Memory B cell (primary cell): Measurements from ENCODE around the gene SUZ12.
"Not testable (repeated sequence)": the region's sequence is repeated elsewhere in the genome, so short reads cannot be mapped to it uniquely, and the experiment has no call there.

Source experiments
- ATAC-seq: fragments of 150-1000 bp; cut with Tn5 transposase; 2 replicates; pipeline ENCODE4 v1.10.0; 2021; ENCODE audit warnings: low read depth, mild to moderate bottlenecking, moderate library complexity
- DNase-seq, 2 donors: peaks; one replicate each; pipeline ENCODE4 v3.0.0; 2022; ENCODE audit warnings: low spot score in 2 of 2
- H3K27ac Mint-ChIP-seq: one replicate; pipeline ENCODE4 v1.8.0; 2022; ENCODE audit warnings: mild to moderate bottlenecking, moderate library complexity, mixed read lengths
- H3K27me3 Mint-ChIP-seq: one replicate; pipeline ENCODE4 v1.8.0; 2022; ENCODE audit warnings: mixed read lengths
- H3K36me3 Mint-ChIP-seq: one replicate; pipeline ENCODE4 v1.8.0; 2022; ENCODE audit warnings: mild to moderate bottlenecking, mixed read lengths
- H3K4me1 Mint-ChIP-seq: one replicate; pipeline ENCODE4 v1.8.0; 2022; ENCODE audit warnings: mixed read lengths
- H3K4me3 Mint-ChIP-seq: one replicate; pipeline ENCODE4 v1.8.0; 2022; ENCODE audit warnings: mild to moderate bottlenecking, moderate library complexity, mixed read lengths
- H3K9me3 Mint-ChIP-seq: one replicate; pipeline ENCODE4 v1.8.0; 2022; ENCODE audit warnings: mixed read lengths

SUZ12 gene

GRCh38 chr17:31997005-31997404 is 60.2 kb downstream of the SUZ12 start:
- no peaks in the 10 kb centered on the region for H3K9me3 Mint-ChIP-seq
- no peaks in the 10 kb centered on the region for H3K27me3 Mint-ChIP-seq
- peaks cover 7% of the 10 kb centered on the region for H3K36me3 Mint-ChIP-seq
- no peak overlapping the region for H3K27ac Mint-ChIP-seq
- ATAC-seq (no peak), DNase-seq (no peak)
- H3K4me3 Mint-ChIP-seq: no peak overlapping the region
- H3K4me1 Mint-ChIP-seq: no peaks in the 10 kb centered on the region

DNA sequence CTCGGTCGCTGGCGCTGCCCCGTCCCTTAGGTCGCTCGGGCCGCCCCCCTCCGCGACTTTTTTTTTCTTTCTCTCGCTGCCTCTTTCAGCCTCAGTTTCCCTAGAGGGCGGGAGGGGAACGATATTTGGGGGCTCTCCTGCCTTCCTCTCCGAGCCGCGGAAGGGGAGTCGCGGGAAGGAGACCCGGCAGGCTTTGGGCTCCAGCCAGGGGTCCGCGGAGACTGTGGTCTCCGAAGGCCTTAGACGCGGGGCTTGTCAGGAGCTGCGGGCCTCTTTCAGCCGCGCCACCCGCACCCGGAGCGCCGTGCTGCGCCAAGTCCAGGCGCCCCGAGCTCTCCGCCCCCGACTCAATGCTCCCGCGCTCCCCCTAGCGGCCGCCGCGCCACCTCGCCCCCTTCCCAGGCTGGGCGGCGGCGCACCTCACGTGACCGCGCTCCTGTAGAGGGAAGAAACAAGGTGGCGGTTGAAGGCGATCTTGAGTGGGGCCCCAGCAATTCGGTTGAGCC is 70.2 kb downstream of the SUZ12 start, which contains the start of gene LRRC37B:
TSS of gene LRRC37B (plus strand) at position 427 of the 506 bp plus-strand sequence. CDS start 14,010 bp downstream, outside the sequence.
- no peaks in the 10 kb centered on the region for H3K36me3 Mint-ChIP-seq
- DNase-seq: peak; percentile 88 to 95
- no peaks in the 10 kb centered on the region for H3K9me3 Mint-ChIP-seq
- peak within 1 kb of the TSS; percentile 86 for H3K27ac Mint-ChIP-seq
- peaks cover 25% of the 10 kb centered on the region for H3K4me1 Mint-ChIP-seq
- peak; percentile 93 for ATAC-seq
- peak within 1 kb of the TSS; percentile 96 for H3K4me3 Mint-ChIP-seq
- no peaks in the 10 kb centered on the region for H3K27me3 Mint-ChIP-seq

- peaks cover 26% of the 10 kb centered on the region for H3K4me1 Mint-ChIP-seq
- no peaks in the 10 kb centered on the region for H3K36me3 Mint-ChIP-seq
- no peaks in the 10 kb centered on the region for H3K9me3 Mint-ChIP-seq
- H3K27ac Mint-ChIP-seq: peak overlapping the region; percentile 86
- DNase-seq (peak; percentile 9 to 36), ATAC-seq (peak; percentile 41)
- no peaks in the 10 kb centered on the region for H3K27me3 Mint-ChIP-seq
- peak overlapping the region; percentile 96 for H3K4me3 Mint-ChIP-seq
Measured at GRCh38 chr17:32007463-32008298, 70.9 kb downstream of the SUZ12 start.

GRCh38 chr17:32009262-32009542 is 72.4 kb downstream of the SUZ12 start:
- Mint-ChIP-seq H3K4me3 (no peak overlapping the region), H3K27ac (no peak overlapping the region), H3K9me3 (no peaks in the 10 kb centered on the region), H3K4me1 (peaks cover 26% of the 10 kb centered on the region), H3K36me3 (no peaks in the 10 kb centered on the region), H3K27me3 (no peaks in the 10 kb centered on the region)
- ATAC-seq (no peak), DNase-seq (no peak)

DNA sequence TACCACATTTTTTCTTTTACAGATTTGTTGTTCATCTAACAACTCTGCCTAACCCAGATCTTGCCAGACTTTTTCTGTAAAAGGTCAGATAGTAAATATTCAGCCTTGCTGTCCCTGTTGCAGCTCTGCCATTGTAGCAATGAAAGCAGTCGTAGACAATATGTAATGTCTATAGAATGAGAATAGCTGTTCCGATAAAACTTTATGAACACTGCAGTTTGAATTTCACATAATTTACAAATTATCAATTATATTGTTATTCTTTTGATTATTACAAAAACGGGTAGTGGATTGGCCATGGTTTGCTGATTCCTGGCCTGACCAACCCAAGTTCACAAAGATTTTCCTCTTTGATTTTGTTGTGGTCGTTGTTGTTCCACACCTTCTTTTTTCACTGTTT is 73.3 kb downstream of the SUZ12 start:
- ATAC-seq: no peak
- Mint-ChIP-seq H3K4me3 (no peak overlapping the region), H3K36me3 (no peaks in the 10 kb centered on the region), H3K27me3 (no peaks in the 10 kb centered on the region), H3K9me3 (no peaks in the 10 kb centered on the region), H3K27ac (no peak overlapping the region), H3K4me1 (peaks cover 26% of the 10 kb centered on the region)
- DNase-seq: no peak

DNA sequence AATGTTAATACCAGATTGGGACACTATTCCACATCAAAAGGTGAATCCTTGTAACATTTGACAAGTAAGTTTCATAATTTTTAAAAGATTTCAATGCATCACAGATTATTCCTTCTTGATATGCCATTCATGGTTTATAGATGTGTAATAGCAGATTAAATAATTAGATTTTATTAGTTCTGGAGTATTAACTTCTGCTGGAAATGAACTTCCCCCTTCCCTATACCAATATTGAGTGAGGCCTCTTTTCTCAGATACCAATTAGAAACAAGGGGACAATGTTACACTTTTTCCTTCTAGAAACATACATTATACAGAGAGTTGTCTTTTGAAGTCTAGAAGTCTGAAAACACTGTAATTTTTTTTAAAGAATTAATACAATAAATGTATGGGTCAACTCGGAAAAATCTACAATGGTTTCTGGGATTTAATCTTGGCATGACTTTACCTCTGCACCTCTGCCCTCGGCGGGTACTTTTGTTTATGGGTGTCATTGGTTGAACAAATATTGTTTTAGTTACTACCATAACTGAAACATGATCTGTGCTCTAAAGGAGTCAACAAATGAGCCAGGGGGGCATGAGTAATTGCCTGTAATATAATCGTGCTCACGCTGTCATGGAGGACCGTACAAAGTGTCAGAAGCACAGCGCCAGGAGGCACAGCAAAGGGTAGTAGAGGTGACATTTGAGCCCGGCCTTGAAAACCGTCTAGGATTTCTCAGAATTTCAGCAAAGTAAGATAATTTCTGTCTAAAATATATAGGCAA is 78.6 kb downstream of the SUZ12 start:
- Mint-ChIP-seq H3K36me3 (peaks cover 6% of the 10 kb centered on the region), H3K4me3 (no peak overlapping the region), H3K27me3 (no peaks in the 10 kb centered on the region), H3K27ac (no peak overlapping the region), H3K9me3 (no peaks in the 10 kb centered on the region), H3K4me1 (peaks cover 12% of the 10 kb centered on the region)
- DNase-seq (no peak), ATAC-seq (no peak)

DNA sequence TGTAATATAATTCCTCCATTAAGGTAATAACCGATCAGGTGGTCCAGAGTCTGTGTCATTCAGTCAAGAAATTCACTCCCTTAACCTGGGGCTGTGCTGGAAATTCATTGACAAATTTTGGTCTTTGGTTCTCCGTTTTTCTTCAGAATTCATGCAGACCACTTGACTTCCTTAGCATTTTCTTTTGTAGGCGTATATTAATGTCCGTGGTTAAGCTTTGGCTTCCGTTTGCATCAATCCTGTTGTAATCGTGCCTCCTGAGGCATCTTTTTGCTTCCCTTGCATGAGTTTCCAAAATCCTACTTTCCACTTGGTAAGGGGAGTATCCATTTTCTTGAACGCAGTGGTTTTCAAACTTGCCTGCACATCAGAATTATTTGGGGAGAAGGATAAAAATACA is 79.4 kb downstream of the SUZ12 start:
- H3K4me3 Mint-ChIP-seq: no peak overlapping the region
- H3K27me3 Mint-ChIP-seq: no peaks in the 10 kb centered on the region
- no peaks in the 10 kb centered on the region for H3K9me3 Mint-ChIP-seq
- no peak overlapping the region for H3K27ac Mint-ChIP-seq
- ATAC-seq: no peak
- peaks cover 9% of the 10 kb centered on the region for H3K4me1 Mint-ChIP-seq
- H3K36me3 Mint-ChIP-seq: peaks cover 6% of the 10 kb centered on the region
- DNase-seq: no peak

DNA sequence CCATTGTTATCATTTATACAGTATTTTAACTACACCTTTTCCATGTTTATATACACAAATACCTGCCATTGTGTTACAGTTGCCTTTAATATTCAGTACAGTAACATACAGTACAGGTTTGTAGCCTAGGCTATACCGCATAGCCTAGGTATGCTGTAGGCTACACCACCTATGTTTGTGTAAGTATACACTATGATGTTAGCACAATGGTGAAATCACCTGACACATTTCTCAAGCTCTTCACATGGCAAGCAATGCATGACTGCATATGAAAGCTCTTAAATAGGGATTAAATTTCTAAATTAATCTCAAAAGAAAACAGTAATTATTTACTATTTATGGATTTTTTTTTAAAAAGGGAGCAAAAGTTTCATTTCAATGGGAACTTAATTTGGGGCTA is 82.4 kb downstream of the SUZ12 start:
- H3K36me3 Mint-ChIP-seq: peaks cover 11% of the 10 kb centered on the region
- peaks cover 2% of the 10 kb centered on the region for H3K4me1 Mint-ChIP-seq
- H3K9me3 Mint-ChIP-seq: no peaks in the 10 kb centered on the region
- ATAC-seq: no peak
- no peak overlapping the region for H3K27ac Mint-ChIP-seq
- H3K4me3 Mint-ChIP-seq: no peak overlapping the region
- DNase-seq: no peak
- H3K27me3 Mint-ChIP-seq: no peaks in the 10 kb centered on the region

GRCh38 chr17:32020943-32021614 is 84.3 kb downstream of the SUZ12 start:
- peaks cover 2% of the 10 kb centered on the region for H3K4me1 Mint-ChIP-seq
- DNase-seq (no peak), ATAC-seq (no peak)
- H3K4me3 Mint-ChIP-seq: no peak overlapping the region
- no peak overlapping the region for H3K27ac Mint-ChIP-seq
- no peaks in the 10 kb centered on the region for H3K9me3 Mint-ChIP-seq
- H3K27me3 Mint-ChIP-seq: no peaks in the 10 kb centered on the region
- H3K36me3 Mint-ChIP-seq: peaks cover 11% of the 10 kb centered on the region

GRCh38 chr17:32021615-32021955 is 84.8 kb downstream of the SUZ12 start:
- no peak overlapping the region for H3K27ac Mint-ChIP-seq
- ATAC-seq (no peak), DNase-seq (no peak)
- no peaks in the 10 kb centered on the region for H3K9me3 Mint-ChIP-seq
- no peak overlapping the region for H3K4me3 Mint-ChIP-seq
- H3K27me3 Mint-ChIP-seq: no peaks in the 10 kb centered on the region
- H3K4me1 Mint-ChIP-seq: no peaks in the 10 kb centered on the region
- H3K36me3 Mint-ChIP-seq: peaks cover 11% of the 10 kb centered on the region

DNA sequence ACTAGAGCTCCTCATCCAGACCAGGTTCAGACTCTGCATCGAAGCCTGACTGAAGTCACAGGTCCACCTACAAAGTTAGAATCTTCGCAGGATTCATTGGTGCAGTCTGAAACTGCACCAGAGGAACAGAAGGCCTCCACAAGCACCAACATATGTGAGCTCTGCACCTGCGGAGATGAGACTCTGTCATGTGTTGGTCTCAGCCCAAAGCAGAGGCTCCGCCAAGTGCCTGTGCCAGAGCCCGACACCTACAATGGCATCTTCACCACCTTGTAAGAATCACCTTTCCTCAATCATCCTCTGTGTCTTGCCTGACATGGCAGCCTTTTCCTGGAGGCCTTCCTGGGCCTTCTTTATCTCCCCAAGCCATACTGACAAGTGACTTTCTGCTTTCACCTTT is 85.7 kb downstream of the SUZ12 start:
- not testable (repeated sequence) for H3K4me1 Mint-ChIP-seq, H3K27ac Mint-ChIP-seq, H3K27me3 Mint-ChIP-seq, DNase-seq, H3K4me3 Mint-ChIP-seq, H3K9me3 Mint-ChIP-seq, ATAC-seq
- H3K36me3 Mint-ChIP-seq: peaks cover 16% of the 10 kb centered on the region

DNA sequence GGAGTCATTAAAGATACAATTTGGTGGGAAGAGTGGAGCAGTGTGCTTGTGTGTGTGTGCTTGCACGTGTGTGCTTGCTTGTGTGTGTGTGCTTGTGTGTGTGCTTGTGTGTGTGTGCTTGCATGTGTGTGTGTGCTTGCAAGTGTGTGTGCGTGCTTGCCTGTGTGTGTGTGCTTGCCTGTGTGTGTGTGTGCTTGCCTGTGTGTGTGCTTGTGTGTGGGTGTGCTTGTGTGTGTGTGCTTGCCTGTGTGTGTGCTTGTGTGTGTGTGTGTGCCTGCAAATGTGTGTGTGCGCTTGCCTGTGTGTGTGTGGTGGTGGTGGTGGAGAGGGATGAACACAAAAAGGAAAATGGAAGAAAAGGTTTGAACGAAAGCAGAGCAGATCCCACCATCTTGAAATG is 90.5 kb downstream of the SUZ12 start:
- not testable (repeated sequence) for ATAC-seq, H3K27me3 Mint-ChIP-seq, DNase-seq, H3K9me3 Mint-ChIP-seq, H3K4me3 Mint-ChIP-seq, H3K4me1 Mint-ChIP-seq, H3K27ac Mint-ChIP-seq
- peaks cover 12% of the 10 kb centered on the region for H3K36me3 Mint-ChIP-seq

DNA sequence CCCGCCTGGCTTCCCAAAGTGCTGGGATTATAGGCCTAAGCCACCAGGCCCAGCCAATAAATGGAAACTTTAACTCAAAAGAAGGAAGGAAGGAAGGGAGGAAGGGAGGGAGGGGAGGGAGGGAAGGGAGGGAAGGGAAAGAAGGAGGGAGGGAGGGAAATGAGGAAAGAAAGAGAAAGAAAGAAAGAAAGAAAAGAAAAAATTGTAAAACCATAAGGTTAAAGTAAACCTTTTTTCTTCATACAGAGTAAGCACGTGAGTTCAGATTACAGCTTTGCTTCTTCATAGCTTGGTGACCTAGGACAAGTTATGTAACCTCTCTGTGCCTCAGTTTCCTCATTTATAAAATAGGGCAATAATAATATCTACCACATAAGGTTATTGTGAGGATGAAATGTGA is 96.4 kb downstream of the SUZ12 start:
- no peaks in the 10 kb centered on the region for H3K4me1 Mint-ChIP-seq
- no peak for DNase-seq
- peaks cover 11% of the 10 kb centered on the region for H3K36me3 Mint-ChIP-seq
- H3K9me3 Mint-ChIP-seq: no peaks in the 10 kb centered on the region
- H3K27me3 Mint-ChIP-seq: no peaks in the 10 kb centered on the region
- no peak for ATAC-seq
- H3K4me3 Mint-ChIP-seq: no peak overlapping the region
- H3K27ac Mint-ChIP-seq: no peak overlapping the region

- H3K4me3 Mint-ChIP-seq, ATAC-seq, DNase-seq, H3K27ac Mint-ChIP-seq, H3K4me1 Mint-ChIP-seq, H3K27me3 Mint-ChIP-seq, H3K9me3 Mint-ChIP-seq: not testable (repeated sequence)
- peaks cover 11% of the 10 kb centered on the region for H3K36me3 Mint-ChIP-seq
Measured at GRCh38 chr17:32033812-32034211, 97.0 kb downstream of the SUZ12 start.
